ENCODE results near the gene SPG11.

Gene SPG11

GRCh38 chr15:44530653-44531052, 132.8 kb downstream of the SPG11 start:
- in situ Hi-C loops (cut with HindIII; ENCODE audit: low sequenced_read_pairs) = no loop called here

- in situ Hi-C loops (cut with HindIII; ENCODE audit: low sequenced_read_pairs) = no loop called here
Measured at GRCh38 chr15:44529864-44530604, 133.4 kb downstream of the SPG11 start.

GRCh38 chr15:44527241-44527640, 136.2 kb downstream of the SPG11 start:
- in situ Hi-C loops (cut with HindIII; ENCODE audit: low sequenced_read_pairs) = no loop called here

- in situ Hi-C loops (cut with HindIII; ENCODE audit: low sequenced_read_pairs) = no loop called here
Measured at GRCh38 chr15:44525018-44525417, 138.4 kb downstream of the SPG11 start.

GRCh38 chr15:44519537-44519936, 143.9 kb downstream of the SPG11 start:
- in situ Hi-C loops (cut with HindIII; ENCODE audit: low sequenced_read_pairs) = no loop called here

GRCh38 chr15:44516436-44516835, 147.0 kb downstream of the SPG11 start:
- in situ Hi-C loops (cut with HindIII; ENCODE audit: low sequenced_read_pairs) = no loop called here

Measured in DLD1 (cell line).